Subcutaneous adipose tissue (tissue), 4 donors: ENCODE data around the gene CEP290. TPM values are rescaled to one million over a fixed set of nuclear protein-coding genes. Genes with fewer than 3 reads are reported as not detected.

Experiments used
- CTCF ChIP-seq: fragments of 450-650 bp; IDR thresholded peaks from one replicate; pipeline ENCODE4 v1.5.1; 2016; ENCODE audit warnings: low read depth, mild to moderate bottlenecking, control low read depth, antibody characterized with exemption, moderate library complexity
- small RNA-seq: library from RNA; depleted of rRNA; stranded (forward); fragments of <200 nt; gene quantifications from one replicate; pipeline ENCODE3, GENCODE V24; 2016
- total RNA-seq, 4 donors: library from RNA; depleted of rRNA; stranded (reverse); fragments of >200 nt; gene quantifications; one replicate each; pipeline ENCODE4 v1.1.0, GENCODE V29; 2016

Gene CEP290
- total RNA-seq, 4 donors from 2014 or later, result 11.7 to 24.0 (median 16.3) TPM

- no peak for TF ChIP-seq CTCF
Measured at GRCh38 chr12:88017964-88018363, 123.9 kb downstream of the CEP290 start.

- no peak for TF ChIP-seq CTCF
Measured at GRCh38 chr12:88015825-88016224, 126.1 kb downstream of the CEP290 start.

GRCh38 chr12:88011755-88012154 lies 130.1 kb downstream of the CEP290 start:
- no peak for TF ChIP-seq CTCF

GRCh38 chr12:88006351-88006750 lies 135.5 kb downstream of the CEP290 start:
- no peak for TF ChIP-seq CTCF

GRCh38 chr12:88001327-88001726 lies 140.6 kb downstream of the CEP290 start:
- no peak for TF ChIP-seq CTCF

Small RNA genes within 50 kb of the gene (small RNA-seq; reads per million reads assigned to genes)
- gene RNA5SP364, result not detected

Other genes with a start within 250 kb of the CEP290 start
- gene C12orf50, start 112.7 kb downstream of the CEP290 start, total RNA-seq, result not detected
- gene TMTC3, start 219 bp upstream of the CEP290 start, total RNA-seq, result 10 to 100 TPM in 3 of 4 donors, 1 to 10 TPM in 1; 9.4 to 20.9 (median 11.9) TPM